ENCODE measurements around the gene PEX10.

PEX10 gene

GRCh38 chr1:2402420-2402819 lies 9.9 kb downstream of the PEX10 start:
- no peak for DNase-seq

DNA sequence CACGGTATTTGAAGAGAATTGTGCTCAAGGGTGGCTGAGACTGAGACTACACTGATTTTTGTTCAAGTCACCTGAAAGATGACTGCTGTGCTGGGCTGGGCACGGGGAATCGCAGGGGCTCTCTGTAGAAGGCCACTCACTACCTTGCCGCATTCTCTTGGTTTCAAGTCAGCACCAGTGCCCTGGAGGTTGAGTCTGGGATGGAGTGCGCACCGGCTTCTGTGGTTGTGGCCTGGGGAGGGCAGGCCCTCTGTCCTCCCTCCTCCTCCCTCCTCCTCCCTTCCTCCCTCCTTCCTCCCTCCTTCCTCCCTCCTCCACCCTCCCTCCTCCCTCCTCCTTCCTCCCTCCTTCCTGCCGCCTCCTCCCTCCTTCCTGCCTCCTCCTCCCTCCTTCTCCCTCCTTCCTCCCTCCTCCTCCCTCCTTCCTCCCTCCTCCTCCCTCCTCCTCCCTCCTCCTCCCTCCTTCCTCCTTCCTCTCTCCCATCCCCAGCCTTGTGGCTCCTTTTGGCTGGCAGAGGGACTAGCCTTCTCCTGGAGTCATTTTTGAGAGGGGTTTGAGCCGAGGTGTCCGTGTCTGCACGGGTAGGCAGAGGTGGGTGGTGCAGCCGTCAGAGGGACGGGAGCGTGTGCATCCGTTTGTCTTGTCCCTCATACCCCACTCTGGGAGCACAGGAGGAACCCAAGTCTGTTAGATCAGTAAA lies 11.3 kb downstream of the PEX10 start:
- DNase-seq, result no peak

DNA sequence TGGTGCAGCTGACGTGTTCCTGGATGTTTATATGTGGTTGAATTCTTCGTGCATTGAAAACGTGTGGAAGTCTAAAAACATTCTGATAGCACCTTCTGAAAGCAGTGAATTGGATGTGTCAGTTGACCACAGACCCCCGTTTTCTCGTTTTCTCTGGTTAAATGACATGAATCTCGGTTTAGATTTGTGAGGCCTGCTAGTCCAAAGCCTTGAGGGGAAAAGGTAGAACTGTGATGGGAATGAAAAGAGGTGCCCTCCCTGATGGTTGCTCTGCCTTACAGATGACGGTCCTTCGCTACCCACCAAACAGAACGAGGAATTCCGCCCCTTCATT lies 11.8 kb downstream of the PEX10 start:
- no peak for DNase-seq

DNA sequence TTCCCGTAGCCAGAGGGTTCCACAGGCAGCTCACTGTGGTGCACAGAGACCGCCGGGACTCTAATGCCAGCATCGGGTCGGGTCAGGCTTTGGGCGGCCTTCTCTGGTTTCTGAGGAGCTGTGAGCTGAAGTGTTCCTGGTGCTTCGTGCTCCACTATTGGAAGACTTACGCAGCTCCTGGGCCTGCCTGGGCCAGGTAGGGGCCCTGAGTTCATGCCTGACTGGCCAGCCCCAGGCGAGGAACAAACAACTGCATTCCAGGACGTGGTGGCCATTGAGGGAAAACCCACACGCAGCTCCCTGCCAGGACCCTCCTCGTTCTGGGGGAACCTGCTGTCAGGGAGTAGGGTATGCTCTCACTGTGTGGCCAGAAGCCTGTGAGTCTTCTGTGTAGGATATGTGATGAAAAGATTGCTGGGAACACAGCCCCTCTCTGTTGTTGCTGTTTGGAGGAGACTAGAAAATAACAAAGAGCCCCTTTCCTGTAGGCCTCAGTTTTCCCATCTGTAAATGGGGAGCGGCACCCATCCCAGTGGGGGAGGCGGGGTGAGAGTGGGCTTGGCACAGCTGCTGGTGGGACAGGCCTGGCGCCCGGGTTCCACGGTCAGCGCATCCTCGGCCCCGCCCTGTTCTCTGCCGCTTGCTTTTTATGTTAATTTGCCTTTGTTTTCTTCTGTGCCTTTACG lies 12.3 kb downstream of the PEX10 start:
- no peak for DNase-seq

- no peak for DNase-seq
Measured at GRCh38 chr1:2398871-2399270, 13.5 kb downstream of the PEX10 start.

- no peak for DNase-seq
Measured at GRCh38 chr1:2397007-2397679, 15.2 kb downstream of the PEX10 start.

- DNase-seq, result no peak
Measured at GRCh38 chr1:2396476-2396875, 15.9 kb downstream of the PEX10 start.

GRCh38 chr1:2396059-2396458 lies 16.3 kb downstream of the PEX10 start:
- no peak for DNase-seq

DNA sequence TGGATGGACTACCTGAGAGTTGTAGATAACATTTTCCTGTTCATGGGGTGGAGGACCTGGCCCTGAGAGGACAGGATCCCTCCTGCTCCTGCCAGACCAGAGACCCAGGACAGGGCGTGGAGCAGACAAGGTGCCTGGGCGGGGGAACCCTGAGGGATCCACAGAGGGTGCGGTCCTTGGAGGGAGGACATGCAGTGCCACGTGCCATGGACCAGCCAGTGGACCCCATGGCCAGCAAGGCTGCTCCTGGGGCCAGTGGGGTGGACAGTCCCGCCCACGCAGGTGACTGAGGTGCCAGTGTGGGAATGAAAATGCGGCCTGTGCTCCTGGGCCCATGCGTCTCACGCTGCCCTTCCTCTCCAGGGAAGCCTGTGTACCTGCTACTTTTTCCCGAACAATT lies 17.1 kb downstream of the PEX10 start:
- DNase-seq, result no peak

GRCh38 chr1:2394761-2395160 lies 17.6 kb downstream of the PEX10 start:
- DNase-seq, result no peak

- no peak for DNase-seq
Measured at GRCh38 chr1:2394220-2394619, 18.1 kb downstream of the PEX10 start.

DNA sequence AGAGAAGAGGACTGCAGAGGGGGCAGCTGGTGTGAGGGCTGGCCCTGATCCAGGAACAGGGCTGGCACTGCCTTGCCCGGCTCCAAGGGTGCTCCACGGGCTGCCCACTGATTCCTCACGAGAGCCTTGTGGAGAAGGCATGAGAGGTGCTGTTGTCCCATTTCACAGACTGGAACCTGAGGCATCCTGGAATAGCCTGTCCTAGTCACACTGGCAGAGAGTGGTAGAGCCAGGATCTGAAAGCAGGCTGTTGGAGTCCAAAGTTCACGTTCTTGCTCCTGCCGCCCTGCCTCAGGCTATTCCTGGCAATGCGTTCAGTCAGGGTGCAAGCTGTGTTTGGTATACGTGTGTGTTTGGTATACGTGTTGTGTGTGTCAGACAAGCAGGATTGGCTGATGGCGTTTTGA lies 18.9 kb downstream of the PEX10 start:
- DNase-seq, result no peak

DNA sequence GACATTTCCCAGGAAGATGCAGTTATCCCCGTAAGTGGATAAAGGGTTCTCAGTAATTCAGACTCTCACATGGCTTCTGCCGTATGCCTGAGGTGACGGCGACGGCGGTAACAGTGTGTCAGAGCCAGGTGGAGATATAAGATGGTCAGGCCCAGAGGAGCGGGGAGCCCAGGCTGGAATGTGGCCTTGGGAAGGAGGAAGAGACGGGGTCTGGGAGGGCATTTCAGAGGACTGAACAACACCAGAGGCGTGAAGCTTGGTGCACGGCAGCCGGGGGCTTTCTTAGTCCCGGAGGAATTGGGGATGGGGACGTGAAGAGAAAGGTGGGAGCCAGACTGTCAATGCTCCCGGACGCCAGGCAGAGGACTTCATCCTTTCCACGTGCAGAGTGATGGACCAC lies 19.7 kb downstream of the PEX10 start:
- DNase-seq, result no peak

DNA sequence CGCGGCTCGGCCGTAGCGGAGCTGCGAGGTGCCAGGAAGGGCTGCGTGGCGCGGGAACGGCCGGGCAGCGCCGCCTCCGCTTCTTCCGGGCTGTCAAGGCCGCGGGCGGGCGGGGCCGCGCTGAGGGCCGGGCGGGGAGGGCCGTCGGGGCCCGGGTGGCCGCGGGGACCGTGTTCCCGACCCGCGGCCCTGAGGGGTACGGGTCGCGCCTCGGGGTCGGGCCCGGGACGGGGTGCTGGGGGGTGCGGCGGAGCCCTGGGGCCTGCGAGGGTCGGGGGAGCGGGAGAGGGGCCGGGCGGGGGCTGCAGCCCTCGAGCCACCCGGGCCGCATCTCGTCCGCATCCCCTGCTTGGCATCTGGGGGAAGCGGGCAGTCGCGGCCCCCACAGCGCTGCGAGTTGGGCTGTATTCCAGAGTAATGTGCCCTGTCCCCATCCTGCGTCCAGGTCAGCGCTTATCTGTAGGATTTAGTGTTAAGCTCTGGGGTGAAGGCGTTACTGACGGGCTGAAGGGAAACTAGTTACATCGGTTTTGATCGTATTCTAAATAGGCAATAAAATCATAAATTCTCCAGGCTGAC lies 20.3 kb downstream of the PEX10 start:
- DNase-seq, result no peak

GRCh38 chr1:2391041-2391930 lies 21.1 kb downstream of the PEX10 start, which contains the start of the genes MORN1 and RER1:
MORN1 (minus strand) TSS chr1:2391554; CDS start chr1:2391533, 21 bp downstream.
RER1 (plus strand) TSS chr1:2391841; CDS start chr1:2395791, 3,950 bp downstream.
- peak; percentile 100 for DNase-seq

DNA sequence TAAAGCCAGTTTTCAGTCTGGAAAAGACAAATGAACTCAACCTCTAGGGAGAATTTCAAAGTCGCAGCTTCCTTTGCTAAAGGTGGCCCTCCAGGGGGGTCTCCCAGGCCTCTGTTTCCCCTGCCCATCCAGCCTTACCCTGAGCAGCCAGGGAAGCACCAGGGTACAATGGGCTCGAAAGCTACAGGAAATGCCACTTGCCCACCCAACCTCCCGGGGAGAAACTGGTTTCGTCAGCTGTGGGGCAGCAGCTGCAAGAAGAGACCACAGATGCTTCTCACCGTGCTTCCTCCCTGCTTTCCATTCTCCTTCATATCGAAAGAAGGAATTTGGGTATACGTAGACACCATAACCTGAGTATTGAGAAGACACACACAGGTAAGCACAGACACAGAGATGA lies 22.7 kb downstream of the PEX10 start:
- DNase-seq, result no peak

DNA sequence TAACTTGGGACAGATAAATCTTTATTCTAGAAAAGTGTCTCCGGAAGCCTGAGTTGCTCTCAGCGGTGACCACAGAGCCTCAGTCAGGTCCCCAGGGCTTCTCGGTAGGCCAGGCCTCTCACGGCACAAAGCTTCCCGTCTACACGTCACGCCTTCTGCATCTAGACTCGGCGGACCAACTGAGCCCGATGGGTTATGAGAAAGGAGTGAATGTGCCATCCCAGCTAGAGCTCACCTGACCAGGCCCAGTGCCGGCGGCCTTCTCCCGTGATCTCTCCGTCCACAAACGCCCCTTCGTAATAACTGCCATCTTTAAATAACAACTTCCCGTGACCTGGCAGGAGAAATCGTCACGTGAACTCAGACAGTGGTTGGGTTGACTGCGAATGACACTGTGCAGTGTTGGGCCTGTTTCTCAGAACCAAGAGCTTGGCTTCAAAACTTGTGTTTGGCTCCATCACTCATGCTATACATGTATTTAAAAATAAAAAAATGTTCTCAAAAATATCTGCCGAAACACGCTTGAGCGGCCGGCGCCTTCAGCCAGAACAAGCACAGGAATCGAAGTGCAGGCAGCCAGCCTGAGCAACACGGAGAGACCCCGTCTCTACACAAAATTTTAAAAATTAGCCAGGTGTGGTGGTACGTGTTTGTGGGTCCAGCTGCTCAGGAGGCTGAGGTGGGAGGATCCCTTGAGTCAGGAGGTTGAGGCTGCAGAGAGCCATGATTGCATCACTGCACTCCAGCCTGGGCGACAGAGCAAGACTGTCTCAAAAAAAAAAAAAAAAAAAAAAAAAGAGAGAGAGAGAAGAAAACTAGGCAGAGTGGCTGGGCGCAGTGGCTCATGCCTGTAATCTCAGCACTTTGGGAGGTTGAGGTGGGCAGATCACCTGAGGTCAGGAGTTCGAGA lies 24.1 kb downstream of the PEX10 start:
- DNase-seq, result no peak

DNA sequence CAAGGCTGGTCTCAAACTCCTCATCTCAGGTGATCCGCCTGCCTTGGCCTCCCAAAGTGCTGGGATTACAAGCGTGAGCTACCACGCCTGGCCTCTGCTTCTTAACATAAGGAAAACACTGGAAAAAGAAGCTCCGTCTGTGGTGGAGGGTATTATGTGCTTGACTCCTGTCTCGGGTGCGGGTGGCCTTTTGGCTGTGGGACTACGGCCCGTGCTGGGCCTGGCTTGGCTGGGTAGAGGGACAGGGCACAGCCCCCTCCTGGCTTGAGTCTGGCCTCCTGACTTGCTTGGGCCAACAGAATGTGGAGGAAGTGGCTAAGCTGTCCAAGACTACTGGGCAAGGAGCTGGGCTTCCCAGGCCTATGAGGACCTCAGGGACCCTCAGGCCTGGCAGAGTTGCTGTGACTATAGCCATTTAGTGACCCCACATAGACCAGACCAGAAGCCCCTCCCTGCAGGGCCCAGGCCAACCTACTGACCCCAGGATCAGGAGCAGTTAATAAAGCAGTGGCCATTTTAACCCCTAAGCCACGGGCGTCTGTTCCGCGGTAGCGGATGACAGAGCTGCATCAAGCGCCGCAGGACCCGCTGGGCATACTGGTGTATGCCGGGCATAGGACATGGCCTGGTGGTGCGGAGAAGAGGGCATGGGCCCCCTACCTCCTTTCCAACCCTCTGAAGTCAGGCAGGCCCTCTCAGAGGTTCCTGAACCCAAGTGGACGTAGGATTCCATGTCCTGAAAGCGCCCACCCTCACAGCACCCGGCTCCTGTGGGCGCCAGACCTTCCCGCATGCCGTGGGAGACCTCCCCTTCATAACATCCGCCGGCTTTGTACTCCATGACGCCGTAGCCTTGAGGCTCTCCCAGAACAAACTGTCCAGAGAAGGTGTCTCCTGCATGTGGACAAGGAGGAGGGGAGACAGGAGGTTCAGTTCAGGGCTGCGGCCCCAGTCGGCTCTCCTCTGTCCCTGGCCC lies 25.4 kb downstream of the PEX10 start:
- no peak for DNase-seq

DNA sequence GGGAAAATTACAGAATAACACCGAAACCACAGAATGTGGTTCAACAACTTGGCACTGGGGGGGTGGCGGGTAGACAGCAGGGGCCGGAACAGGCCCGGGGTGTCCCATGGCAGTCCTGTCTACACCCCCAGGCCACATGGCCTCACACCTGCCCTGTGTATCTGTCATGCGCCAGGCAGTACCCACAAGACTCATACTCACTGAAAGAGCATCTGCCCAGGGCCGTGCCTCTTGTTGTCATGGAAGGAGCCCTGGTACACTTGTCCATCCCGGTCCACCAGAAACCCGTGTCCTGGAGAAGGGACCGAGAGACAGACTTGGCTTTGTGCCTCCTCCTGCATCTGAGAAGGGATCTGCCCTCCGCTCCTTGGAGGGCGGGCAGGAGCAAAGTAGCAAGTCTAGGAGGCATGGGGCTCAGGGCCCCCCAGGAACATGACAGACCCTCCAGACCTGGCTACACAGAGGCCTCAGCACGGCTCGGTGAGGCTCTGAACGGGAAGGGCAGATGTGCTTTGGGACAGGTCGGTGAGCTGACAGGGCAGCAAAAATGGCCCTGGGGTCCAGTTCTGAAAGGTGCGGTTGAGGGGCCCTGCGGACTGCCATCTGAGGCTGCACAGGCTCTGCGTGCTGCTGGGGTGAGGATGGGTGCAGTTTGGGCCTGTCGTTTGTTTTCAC lies 26.6 kb downstream of the PEX10 start:
- DNase-seq, result no peak

Data from NCI-H82 (cell line).